D721Med (cell line): Measurements from ENCODE around the gene HSD11B2.

Experiments
- DNase-seq: peaks from one replicate; pipeline ENCODE4 v3.0.0; 2011; ENCODE audit warnings: low spot score; ENCODE audit not compliant: insufficient read length
- FAIRE-seq: peaks from 2 replicates; lab custom pipeline; 2011; peaks lifted over from hg19 to GRCh38; lab: Jason Lieb, UNC
- TF ChIP-seq, protein P1 (sequence below): IDR thresholded peaks from 2 replicates; pipeline ENCODE4 v1.5.1; 2012; ENCODE audit warnings: mild to moderate bottlenecking, control low read depth; ENCODE audit not compliant: insufficient read depth; ENCODE audit errors: missing control alignments

HSD11B2 gene

DNA sequence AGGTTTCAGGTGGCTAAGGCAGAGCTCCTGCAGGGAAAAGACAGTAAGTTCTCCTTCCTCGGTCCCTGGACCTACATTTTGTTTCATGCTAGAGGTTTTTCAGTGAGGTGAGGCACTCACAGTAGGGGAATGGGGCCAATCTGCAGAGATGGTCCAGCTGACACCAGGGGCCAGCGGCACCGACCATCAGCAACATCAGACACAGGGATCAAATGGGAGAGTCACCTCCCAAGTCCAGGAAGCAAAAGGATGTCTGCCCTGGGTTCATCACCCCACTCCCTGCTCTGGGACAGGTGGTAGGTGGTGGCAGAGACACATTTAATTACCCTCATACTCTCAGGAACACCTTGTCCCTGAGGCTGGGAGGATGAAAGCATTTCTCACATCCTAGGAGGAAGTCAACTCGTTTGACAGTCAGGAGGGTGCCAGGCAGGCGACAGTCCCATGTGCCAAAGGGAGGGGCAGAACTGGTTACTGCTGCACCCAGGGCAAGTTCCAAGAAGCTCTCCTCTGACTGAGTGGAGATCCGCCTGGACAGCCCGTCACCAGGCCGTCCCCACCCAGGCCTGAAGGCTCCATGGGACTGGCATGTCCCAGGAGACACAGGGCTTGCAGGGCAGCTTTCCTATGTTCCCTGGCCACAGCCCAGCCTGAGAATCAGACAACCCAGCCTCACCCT lies 30.8 kb downstream of the HSD11B2 start:
- TF ChIP-seq, protein P1, sequence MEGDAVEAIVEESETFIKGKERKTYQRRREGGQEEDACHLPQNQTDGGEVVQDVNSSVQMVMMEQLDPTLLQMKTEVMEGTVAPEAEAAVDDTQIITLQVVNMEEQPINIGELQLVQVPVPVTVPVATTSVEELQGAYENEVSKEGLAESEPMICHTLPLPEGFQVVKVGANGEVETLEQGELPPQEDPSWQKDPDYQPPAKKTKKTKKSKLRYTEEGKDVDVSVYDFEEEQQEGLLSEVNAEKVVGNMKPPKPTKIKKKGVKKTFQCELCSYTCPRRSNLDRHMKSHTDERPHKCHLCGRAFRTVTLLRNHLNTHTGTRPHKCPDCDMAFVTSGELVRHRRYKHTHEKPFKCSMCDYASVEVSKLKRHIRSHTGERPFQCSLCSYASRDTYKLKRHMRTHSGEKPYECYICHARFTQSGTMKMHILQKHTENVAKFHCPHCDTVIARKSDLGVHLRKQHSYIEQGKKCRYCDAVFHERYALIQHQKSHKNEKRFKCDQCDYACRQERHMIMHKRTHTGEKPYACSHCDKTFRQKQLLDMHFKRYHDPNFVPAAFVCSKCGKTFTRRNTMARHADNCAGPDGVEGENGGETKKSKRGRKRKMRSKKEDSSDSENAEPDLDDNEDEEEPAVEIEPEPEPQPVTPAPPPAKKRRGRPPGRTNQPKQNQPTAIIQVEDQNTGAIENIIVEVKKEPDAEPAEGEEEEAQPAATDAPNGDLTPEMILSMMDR, result no peak
- FAIRE-seq (no peak), DNase-seq (no peak)

GRCh38 chr16:67462279-67462655 lies 31.3 kb downstream of the HSD11B2 start:
- DNase-seq (no peak), FAIRE-seq (no peak)
- TF ChIP-seq, protein P1, result no peak

DNA sequence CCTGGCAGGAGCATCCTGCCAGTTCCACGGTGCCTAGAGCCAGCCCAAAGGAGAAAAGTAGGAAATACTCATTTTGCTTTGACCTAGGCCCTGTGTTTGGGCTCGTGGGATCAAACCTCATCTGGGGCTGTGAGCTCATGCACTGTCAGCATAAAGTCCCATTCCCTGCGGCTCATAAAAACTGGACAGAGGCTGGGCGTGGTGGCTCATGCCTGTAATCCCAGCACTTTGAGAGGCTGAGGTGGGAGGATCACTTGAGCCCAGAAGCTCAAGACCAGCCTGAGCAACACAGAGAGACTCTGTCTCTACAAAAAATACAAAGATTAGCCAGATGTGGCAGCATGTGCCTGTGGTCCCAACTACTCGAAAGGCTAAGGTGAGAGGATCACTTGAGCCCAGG lies 32.1 kb downstream of the HSD11B2 start:
- FAIRE-seq (no peak), DNase-seq (no peak)
- TF ChIP-seq, protein P1, result no peak

GRCh38 chr16:67463691-67464090 lies 32.8 kb downstream of the HSD11B2 start:
- DNase-seq (no peak), FAIRE-seq (no peak)
- TF ChIP-seq, protein P1, result no peak

DNA sequence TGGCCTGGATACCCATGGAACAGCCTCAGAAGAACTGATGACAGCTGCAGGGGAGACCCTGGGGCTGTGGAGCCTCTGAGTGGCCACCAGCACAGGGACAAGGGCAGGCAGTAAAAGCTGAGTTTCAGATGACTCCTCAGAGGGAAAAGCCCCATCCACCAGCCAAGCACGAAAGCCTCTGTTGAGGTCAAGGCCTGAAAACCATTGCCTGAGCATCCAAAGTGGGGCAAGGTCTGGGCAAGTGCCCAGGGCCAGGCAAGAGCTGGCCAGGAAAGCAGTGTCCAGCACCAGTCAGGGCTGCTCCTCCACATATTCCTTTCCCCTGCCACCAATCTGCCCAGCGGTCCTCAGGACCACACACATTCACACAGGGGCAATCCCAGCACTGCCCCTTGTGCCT lies 33.6 kb downstream of the HSD11B2 start:
- FAIRE-seq (no peak), DNase-seq (no peak)
- TF ChIP-seq, protein P1, result no peak

DNA sequence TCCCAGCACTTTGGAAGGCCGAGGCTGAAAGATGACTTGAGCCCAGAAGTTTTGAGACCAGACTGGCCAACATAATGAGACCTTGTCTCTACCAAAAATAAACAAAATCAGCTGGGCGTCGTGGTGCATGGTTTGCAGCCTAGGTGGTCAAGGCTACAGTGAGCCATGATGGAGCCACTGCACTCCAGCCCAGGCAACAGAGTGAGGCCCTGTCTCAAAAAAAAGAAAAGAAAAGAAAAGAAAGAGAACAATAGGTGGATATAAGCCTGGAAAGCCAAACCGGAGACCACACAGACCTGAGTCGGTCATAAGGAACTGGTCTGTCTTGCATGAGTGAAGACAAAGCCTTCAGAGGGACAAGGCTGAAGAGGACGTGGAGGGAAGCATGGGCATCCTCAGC lies 35.7 kb downstream of the HSD11B2 start:
- DNase-seq (no peak), FAIRE-seq (no peak)
- TF ChIP-seq, protein P1, result no peak

DNA sequence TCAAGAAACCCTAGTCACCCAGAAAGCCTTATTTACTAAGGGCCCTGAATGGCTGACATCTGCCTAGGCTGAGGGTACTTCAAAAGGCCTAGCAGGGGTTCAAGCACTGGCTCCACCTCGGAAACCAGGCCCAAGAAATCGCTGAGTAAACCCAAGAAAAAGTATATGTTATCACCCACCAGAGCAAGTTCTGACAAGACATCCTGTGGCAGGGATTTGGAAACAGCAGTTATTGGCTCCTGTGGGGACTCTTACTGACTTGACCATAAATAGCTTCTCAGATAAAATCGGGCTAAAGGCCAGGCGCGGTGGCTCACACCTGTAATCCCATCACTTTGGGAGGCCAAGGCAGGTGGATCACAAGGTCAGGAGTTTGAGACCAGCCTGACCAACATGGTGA lies 37.8 kb downstream of the HSD11B2 start:
- no peak for DNase-seq
- no peak for FAIRE-seq
- TF ChIP-seq, protein P1, result no peak
